SU-DHL-6 (cell line): ENCODE data around the gene RPRML.
"Not testable (repeated sequence)": the region's sequence is repeated elsewhere in the genome, so short reads cannot be mapped to it uniquely, and the experiment has no call there.

Experiments used
- H2AFZ ChIP-seq: fragments of 200-600 bp; sonication (generic); 2 replicates; pipeline ENCODE4 v1.6.1; 2014; ENCODE audit warnings: low read depth, mild to moderate bottlenecking, moderate library complexity, mixed read lengths, antibody characterized with exemption, low read length; ENCODE audit not compliant: severe bottlenecking
- H3F3A ChIP-seq: fragments of 200-600 bp; shearing (Covaris generic); 2 replicates; pipeline ENCODE4 v1.6.0; 2016; ENCODE audit warnings: antibody characterized with exemption, mild to moderate bottlenecking; ENCODE audit not compliant: insufficient read depth
- H3K27ac ChIP-seq: fragments of 200-600 bp; sonication (generic); 2 replicates; pipeline ENCODE4 v1.5.1; 2016; ENCODE audit warnings: low read depth, mild to moderate bottlenecking, low read length, moderate library complexity, mixed read lengths
- H3K27me3 ChIP-seq: fragments of 200-600 bp; sonication (generic), shearing (Covaris generic); 2 replicates; pipeline ENCODE4 v1.6.0; 2014; ENCODE audit warnings: mild to moderate bottlenecking, low read length
- H3K36me3 ChIP-seq: fragments of 200-600 bp; sonication (generic); 2 replicates; pipeline ENCODE4 v1.6.1; 2014; ENCODE audit warnings: mild to moderate bottlenecking, low read length, mixed read lengths
- H3K4me2 ChIP-seq: fragments of 300-600, 200-600 bp; shearing (Covaris generic), sonication (generic); 2 replicates; pipeline ENCODE4 v1.6.0; 2014; ENCODE audit warnings: low read length, low read depth, mild to moderate bottlenecking; ENCODE audit not compliant: poor library complexity, severe bottlenecking
- H3K4me3 ChIP-seq: fragments of 200-600 bp; sonication (generic); 2 replicates; pipeline ENCODE4 v1.5.1; 2014; ENCODE audit warnings: antibody characterized with exemption, low read length, mild to moderate bottlenecking, mixed read lengths; ENCODE audit not compliant: insufficient read depth, poor library complexity, severe bottlenecking
- H3K79me2 ChIP-seq: fragments of 200-600 bp; sonication (generic); 2 replicates; pipeline ENCODE4 v1.6.1; 2014; ENCODE audit warnings: mild to moderate bottlenecking, low read length, moderate library complexity; ENCODE audit not compliant: insufficient read depth
- H3K9ac ChIP-seq: fragments of 200-600 bp; sonication (generic); 2 replicates; pipeline ENCODE4 v1.7.0; 2014; ENCODE audit warnings: mild to moderate bottlenecking, low read length
- H3K9me2 ChIP-seq: fragments of 200-600 bp; sonication (generic); replicated peaks from 2 replicates; pipeline ENCODE4 v1.6.1; 2014; ENCODE audit warnings: low read length; ENCODE audit not compliant: insufficient read depth
- H3K9me3 ChIP-seq: fragments of 200-600 bp; sonication (generic); 2 replicates; pipeline ENCODE4 v1.6.1; 2014; ENCODE audit warnings: low read length, mixed read lengths; ENCODE audit not compliant: insufficient read depth
- H4K20me1 ChIP-seq: fragments of 200-600 bp; sonication (generic); 2 replicates; pipeline ENCODE4 v1.6.1; 2014; ENCODE audit warnings: low read depth, mild to moderate bottlenecking, antibody characterized with exemption, low read length, moderate library complexity, mixed read lengths
- EZH2phosphoT487 ChIP-seq: fragments of 200-600 bp; sonication (generic), shearing (Covaris generic); conservative IDR thresholded peaks from 2 replicates; pipeline ENCODE4 v1.6.1; 2018; ENCODE audit warnings: mild to moderate bottlenecking, antibody characterized with exemption, low read length, moderate library complexity, mixed read lengths
- TF ChIP-seq, protein P1 (sequence below): fragments of 200-600 bp; sonication (generic); IDR thresholded peaks from one replicate; pipeline ENCODE4 v1.5.1; 2017; ENCODE audit warnings: antibody characterized with exemption, mild to moderate bottlenecking, low read length, moderate library complexity; ENCODE audit not compliant: insufficient read depth, poor library complexity, severe bottlenecking

The RPRML gene

DNA sequence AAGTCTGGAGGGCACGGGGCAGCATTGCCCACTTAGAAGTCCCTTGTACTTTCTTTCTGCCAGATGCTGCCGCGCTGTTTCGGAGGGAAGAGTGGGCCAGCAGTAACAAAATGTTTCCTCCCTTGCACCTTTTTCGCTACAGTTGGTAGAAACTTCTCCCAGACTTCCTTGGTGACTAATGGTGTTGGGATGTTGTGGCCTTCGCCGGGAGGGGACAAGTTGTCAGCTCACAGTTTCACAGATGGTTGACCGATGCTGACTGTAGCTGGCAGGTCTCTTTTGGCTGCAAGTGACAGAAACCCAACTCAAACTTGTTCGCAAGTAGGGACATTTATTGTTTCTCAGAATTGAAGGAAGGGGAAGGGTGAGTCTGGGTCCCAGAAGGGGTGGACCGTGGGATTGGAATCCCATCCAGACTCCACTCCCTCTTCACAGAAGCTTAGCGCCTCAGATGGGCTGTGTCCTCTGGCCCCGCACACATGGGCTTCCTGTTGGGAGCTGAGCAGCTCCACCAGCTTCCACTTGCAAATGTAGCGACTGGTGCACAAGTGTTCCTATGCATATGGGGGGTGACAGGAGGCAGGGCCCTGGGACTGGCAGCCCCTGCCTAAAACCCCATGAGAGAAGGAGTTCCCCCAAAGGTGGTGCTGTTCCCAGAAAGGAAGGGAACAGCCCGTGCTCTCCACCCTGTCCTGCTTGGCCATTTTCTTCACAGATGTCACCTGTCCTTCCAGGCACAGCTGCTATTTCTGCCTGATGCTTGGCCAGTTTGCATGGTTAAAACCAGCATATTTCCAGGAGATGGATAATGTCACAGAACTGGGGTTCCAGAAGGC is 30.9 kb upstream of the RPRML start:
- no peaks in the 10 kb centered on the region for H3F3A ChIP-seq
- no peak overlapping the region for H3K9ac ChIP-seq
- H4K20me1 ChIP-seq = no peaks in the 10 kb centered on the region
- no peaks in the 10 kb centered on the region for H3K36me3 ChIP-seq
- no peaks in the 10 kb centered on the region for H3K9me3 ChIP-seq
- TF ChIP-seq, protein P1, sequence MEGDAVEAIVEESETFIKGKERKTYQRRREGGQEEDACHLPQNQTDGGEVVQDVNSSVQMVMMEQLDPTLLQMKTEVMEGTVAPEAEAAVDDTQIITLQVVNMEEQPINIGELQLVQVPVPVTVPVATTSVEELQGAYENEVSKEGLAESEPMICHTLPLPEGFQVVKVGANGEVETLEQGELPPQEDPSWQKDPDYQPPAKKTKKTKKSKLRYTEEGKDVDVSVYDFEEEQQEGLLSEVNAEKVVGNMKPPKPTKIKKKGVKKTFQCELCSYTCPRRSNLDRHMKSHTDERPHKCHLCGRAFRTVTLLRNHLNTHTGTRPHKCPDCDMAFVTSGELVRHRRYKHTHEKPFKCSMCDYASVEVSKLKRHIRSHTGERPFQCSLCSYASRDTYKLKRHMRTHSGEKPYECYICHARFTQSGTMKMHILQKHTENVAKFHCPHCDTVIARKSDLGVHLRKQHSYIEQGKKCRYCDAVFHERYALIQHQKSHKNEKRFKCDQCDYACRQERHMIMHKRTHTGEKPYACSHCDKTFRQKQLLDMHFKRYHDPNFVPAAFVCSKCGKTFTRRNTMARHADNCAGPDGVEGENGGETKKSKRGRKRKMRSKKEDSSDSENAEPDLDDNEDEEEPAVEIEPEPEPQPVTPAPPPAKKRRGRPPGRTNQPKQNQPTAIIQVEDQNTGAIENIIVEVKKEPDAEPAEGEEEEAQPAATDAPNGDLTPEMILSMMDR = no peak
- TF ChIP-seq EZH2phosphoT487 = no peak
- no peak overlapping the region for H3K4me3 ChIP-seq
- H2AFZ ChIP-seq = no peak overlapping the region
- no peak overlapping the region for H3K27ac ChIP-seq
- no peaks in the 10 kb centered on the region for H3K9me2 ChIP-seq
- H3K27me3 ChIP-seq = no peaks in the 10 kb centered on the region
- H3K4me2 ChIP-seq = no peak overlapping the region
- no peaks in the 10 kb centered on the region for H3K79me2 ChIP-seq

DNA sequence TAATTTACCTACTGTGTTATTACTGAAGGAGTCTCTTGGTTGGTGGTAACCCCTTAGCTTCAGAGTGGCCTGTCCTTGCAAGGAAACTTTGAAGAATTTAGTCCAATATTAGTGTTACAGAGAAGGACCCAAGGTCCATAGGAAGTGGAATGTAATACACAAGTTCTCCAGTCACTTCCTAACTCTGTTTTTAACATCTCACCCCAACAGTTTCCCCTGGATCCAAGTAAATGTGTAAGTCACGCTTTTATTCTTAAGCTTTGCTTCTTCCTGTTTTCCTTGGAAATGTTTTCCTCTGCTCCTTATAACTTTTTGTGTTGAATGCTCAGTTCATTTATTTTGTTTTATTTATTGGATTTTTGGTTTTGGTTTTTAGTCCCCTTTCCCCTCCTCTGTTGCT is 25.9 kb upstream of the RPRML start:
- Histone ChIP-seq H3F3A (no peaks in the 10 kb centered on the region), H3K4me2 (no peak overlapping the region), H3K36me3 (no peaks in the 10 kb centered on the region), H3K4me3 (no peak overlapping the region), H3K79me2 (no peaks in the 10 kb centered on the region), H3K9ac (no peak overlapping the region), H3K27ac (no peak overlapping the region), H2AFZ (no peak overlapping the region), H3K9me3 (no peaks in the 10 kb centered on the region), H4K20me1 (no peaks in the 10 kb centered on the region), H3K27me3 (no peaks in the 10 kb centered on the region), H3K9me2 (no peaks in the 10 kb centered on the region)
- TF ChIP-seq EZH2phosphoT487 = no peak
- TF ChIP-seq, protein P1 = no peak

DNA sequence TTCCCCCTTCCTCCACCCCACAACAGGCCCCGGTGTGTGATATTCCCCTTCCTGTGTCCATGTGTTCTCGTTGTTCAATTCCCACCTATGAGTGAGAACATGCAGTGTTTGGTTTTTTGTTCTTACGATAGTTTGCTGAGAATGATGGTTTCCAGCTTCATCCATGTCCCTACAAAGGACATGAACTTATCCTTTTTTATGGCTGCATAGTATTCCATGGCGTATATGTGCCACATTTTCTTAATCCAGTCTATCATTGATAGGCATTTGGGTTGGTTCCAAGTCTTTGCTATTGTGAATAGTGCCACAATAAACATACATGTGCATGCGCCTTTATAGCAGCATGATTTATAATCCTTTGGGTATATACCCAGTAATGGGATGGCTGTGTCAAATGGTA is 24.8 kb upstream of the RPRML start:
- not testable (repeated sequence) for H2AFZ ChIP-seq, H3K4me3 ChIP-seq, H3F3A ChIP-seq, H3K4me2 ChIP-seq, H3K9ac ChIP-seq, H4K20me1 ChIP-seq, H3K9me2 ChIP-seq, H3K9me3 ChIP-seq, H3K27me3 ChIP-seq, H3K27ac ChIP-seq, H3K79me2 ChIP-seq, H3K36me3 ChIP-seq

DNA sequence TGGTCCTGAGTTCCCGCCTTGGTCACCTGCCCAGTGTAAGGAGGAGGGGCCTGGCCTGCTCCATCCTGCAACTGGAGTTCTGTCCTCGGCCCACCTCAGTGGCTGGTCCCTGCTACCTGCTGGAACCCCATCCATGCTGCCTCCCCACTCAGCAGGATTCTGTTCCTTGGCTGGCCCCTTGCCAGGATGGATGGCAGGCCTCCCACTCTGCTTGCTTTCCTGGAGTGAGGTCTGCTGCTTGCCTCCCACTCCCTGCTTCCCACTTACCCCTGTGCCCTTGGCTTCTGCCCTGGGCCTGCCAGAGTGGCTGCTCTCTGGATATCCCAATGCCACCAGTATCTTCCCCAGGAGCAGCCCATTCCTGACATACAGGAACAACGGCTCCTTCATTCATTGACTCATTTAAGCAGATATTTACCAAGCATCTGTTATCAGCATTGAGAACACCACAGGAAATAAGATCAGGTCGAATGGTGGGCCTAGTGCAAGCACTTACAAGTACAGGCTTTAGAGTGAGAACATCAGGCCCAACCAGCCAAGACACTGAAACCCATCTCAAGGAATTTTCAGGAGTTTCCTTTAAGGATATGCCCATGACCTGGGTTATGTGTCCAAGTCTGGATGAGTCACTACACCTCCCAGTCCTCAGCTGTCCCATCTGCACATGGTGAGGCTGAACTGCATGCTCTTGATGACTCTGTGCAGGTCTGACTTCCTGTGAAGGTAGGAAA is 17.0 kb upstream of the RPRML start:
- TF ChIP-seq, protein P1 = no peak
- no peak for TF ChIP-seq EZH2phosphoT487
- no peaks in the 10 kb centered on the region for H3F3A ChIP-seq
- H3K4me3 ChIP-seq = no peak overlapping the region
- H3K9ac ChIP-seq = no peak overlapping the region
- H3K9me3 ChIP-seq = no peaks in the 10 kb centered on the region
- no peaks in the 10 kb centered on the region for H3K9me2 ChIP-seq
- H3K36me3 ChIP-seq = no peaks in the 10 kb centered on the region
- no peak overlapping the region for H2AFZ ChIP-seq
- no peak overlapping the region for H3K27ac ChIP-seq
- H3K27me3 ChIP-seq = no peaks in the 10 kb centered on the region
- H3K4me2 ChIP-seq = no peak overlapping the region
- no peaks in the 10 kb centered on the region for H3K79me2 ChIP-seq
- H4K20me1 ChIP-seq = no peaks in the 10 kb centered on the region
